Cardiac atrium fibroblast (primary cell): ENCODE data around the gene C19orf67. TPM values are rescaled to one million over a fixed set of nuclear protein-coding genes. Genes with fewer than 3 reads are reported as not detected.

Experiments
- total RNA-seq: library from RNA; depleted of rRNA; stranded (reverse); fragments of >200 nt; gene quantifications from 2 replicates; pipeline ENCODE4 v1.2.3, GENCODE V29; 2015

C19orf67 gene
- not detected in 2 replicates for total RNA-seq

GRCh38 chr19:14085309-14085995 is at the start of gene C19orf67:
Gene C19orf67, minus strand, starts transcription at chr19:14085783. Its CDS starts 156 bp downstream, at chr19:14085627.

GRCh38 chr19:14117668-14118164 is 32.1 kb upstream of the C19orf67 start, which contains the start of gene PRKACA:
Gene PRKACA, minus strand, starts transcription at chr19:14117762. Its CDS starts 215 bp downstream, at chr19:14117547.

GRCh38 chr19:14090509-14091080 is 5.0 kb upstream of the C19orf67 start, which contains the start of gene SAMD1:
Gene SAMD1, minus strand, starts transcription at chr19:14090751.

GRCh38 chr19:14072535-14073260 is 12.9 kb downstream of the C19orf67 start, which contains the start of gene MISP3:
Gene MISP3, plus strand, starts transcription at chr19:14072786. Its CDS starts 524 bp downstream, at chr19:14073310.

GRCh38 chr19:14061751-14062557 is 23.6 kb downstream of the C19orf67 start, which contains the start of gene PALM3:
Gene PALM3, minus strand, starts transcription at chr19:14062076. Its CDS starts 96 bp downstream, at chr19:14061980.

GRCh38 chr19:14031719-14032480 is 53.7 kb downstream of the C19orf67 start, which contains the start of gene IL27RA:
Gene IL27RA, plus strand, starts transcription at chr19:14031762. Its CDS starts 111 bp downstream, at chr19:14031873.

Other genes with a start within 250 kb of the C19orf67 start
- not detected in 2 replicates for gene NANOS3, start 208.6 kb downstream of the C19orf67 start, total RNA-seq
- 0.18 and 0.49 TPM in 2 replicates for gene BRME1, start 179.7 kb downstream of the C19orf67 start, total RNA-seq
- gene CC2D1A, start 179.6 kb downstream of the C19orf67 start, total RNA-seq, result 16.6 and 16.8 TPM in 2 replicates
- gene PODNL1, start 147.4 kb downstream of the C19orf67 start, total RNA-seq, result 0.36 TPM in 1 of 2 replicates, not detected in the other
- 16.2 and 20.9 TPM in 2 replicates for gene DCAF15, start 133.3 kb downstream of the C19orf67 start, total RNA-seq
- 2.0 and 4.9 TPM in 2 replicates for gene RFX1, start 79.5 kb downstream of the C19orf67 start, total RNA-seq
- not detected in 2 replicates for gene RLN3, start 57.6 kb downstream of the C19orf67 start, total RNA-seq
- 1.1 TPM in 2 replicates for gene IL27RA, start 54.0 kb downstream of the C19orf67 start, total RNA-seq
- 0.54 TPM in 1 of 2 replicates, not detected in the other for gene PALM3, start 23.7 kb downstream of the C19orf67 start, total RNA-seq
- 0.65 TPM in 1 of 2 replicates, not detected in the other for gene MISP3, start 13.0 kb downstream of the C19orf67 start, total RNA-seq
- gene SAMD1, start 5.0 kb upstream of the C19orf67 start, total RNA-seq, result 33.2 and 49.4 TPM in 2 replicates
- 59.8 and 75.0 TPM in 2 replicates for gene PRKACA, start 32.0 kb upstream of the C19orf67 start, total RNA-seq
- gene ASF1B, start 50.8 kb upstream of the C19orf67 start, total RNA-seq, result 5.7 and 19.5 TPM in 2 replicates
- 7.6 and 9.1 TPM in 2 replicates for gene ADGRL1, start 120.4 kb upstream of the C19orf67 start, total RNA-seq